ENCODE results near the gene GPR85. TPM values are rescaled to one million over a fixed set of nuclear protein-coding genes. Genes with fewer than 3 reads are reported as not detected.
"Not testable (repeated sequence)": the region's sequence is repeated elsewhere in the genome, so short reads cannot be mapped to it uniquely, and the experiment has no call there.

The GPR85 gene
- total RNA-seq, 1 donor from 2014 or later = 0.69 TPM

DNA sequence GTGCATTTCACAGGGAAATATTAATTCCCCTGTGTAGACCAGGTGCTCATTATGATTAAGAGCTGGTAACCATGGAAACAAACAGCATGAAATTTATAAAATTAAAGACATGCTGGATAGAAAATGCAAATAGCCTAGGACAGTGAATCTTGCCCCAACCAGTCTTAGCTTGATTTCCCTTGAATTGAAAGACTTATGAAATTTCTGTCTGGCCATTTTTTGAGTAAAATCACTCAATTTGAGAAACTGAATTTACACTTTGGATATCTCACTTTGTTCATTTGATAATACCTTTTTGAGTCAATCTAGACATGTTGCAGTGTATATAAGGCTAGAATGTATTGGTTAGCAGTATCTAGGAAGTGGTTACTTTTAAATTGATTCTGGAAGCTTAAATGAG, 36.1 kb upstream of the GPR85 start:
- Histone ChIP-seq H3K27me3 (ENCODE audit: low read depth) (no peaks in the 10 kb centered on the region), H3K27ac (replicated peaks) (no peak overlapping the region), H3K4me3 (no peak overlapping the region), H3K36me3 (no peaks in the 10 kb centered on the region), H3K4me1 (peaks cover 8% of the 10 kb centered on the region), H3K9me3 (replicated peaks) (no peaks in the 10 kb centered on the region)
- DNase-seq = no peak
- intact Hi-C loops (cut with micrococcal nuclease) = no loop called here
- TF ChIP-seq, protein P1, sequence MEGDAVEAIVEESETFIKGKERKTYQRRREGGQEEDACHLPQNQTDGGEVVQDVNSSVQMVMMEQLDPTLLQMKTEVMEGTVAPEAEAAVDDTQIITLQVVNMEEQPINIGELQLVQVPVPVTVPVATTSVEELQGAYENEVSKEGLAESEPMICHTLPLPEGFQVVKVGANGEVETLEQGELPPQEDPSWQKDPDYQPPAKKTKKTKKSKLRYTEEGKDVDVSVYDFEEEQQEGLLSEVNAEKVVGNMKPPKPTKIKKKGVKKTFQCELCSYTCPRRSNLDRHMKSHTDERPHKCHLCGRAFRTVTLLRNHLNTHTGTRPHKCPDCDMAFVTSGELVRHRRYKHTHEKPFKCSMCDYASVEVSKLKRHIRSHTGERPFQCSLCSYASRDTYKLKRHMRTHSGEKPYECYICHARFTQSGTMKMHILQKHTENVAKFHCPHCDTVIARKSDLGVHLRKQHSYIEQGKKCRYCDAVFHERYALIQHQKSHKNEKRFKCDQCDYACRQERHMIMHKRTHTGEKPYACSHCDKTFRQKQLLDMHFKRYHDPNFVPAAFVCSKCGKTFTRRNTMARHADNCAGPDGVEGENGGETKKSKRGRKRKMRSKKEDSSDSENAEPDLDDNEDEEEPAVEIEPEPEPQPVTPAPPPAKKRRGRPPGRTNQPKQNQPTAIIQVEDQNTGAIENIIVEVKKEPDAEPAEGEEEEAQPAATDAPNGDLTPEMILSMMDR (IDR thresholded peaks at IDR 0.05; ENCODE audit: borderline replicate concordance) = no peak

DNA sequence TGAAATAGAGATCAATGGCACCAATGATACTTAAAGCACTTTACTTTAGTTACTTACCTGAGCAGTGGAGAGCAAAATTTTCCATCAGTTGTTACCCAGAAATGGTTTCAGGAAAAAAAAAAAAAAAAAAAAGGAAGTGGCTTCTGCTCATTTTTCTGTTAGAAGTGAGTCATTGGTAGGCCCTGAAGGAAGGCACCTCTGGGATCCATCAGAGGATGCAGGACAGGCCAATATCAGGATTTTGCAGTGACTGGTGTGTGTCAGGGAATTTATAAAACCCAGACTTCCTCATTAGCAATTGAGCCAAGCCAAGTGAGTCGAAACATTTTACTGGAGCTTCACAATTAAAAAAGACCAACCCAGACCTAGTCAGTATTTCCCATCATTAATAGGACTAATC, 34.0 kb upstream of the GPR85 start:
- Histone ChIP-seq H3K27me3 (ENCODE audit: low read depth) (no peaks in the 10 kb centered on the region), H3K9me3 (replicated peaks) (no peaks in the 10 kb centered on the region), H3K27ac (replicated peaks) (no peak overlapping the region), H3K4me1 (peaks cover 24% of the 10 kb centered on the region), H3K36me3 (peaks cover 8% of the 10 kb centered on the region), H3K4me3 (no peak overlapping the region)
- intact Hi-C loops (cut with micrococcal nuclease) = no loop called here
- DNase-seq = no peak
- TF ChIP-seq, protein P1 (IDR thresholded peaks at IDR 0.05; ENCODE audit: borderline replicate concordance) = no peak

DNA sequence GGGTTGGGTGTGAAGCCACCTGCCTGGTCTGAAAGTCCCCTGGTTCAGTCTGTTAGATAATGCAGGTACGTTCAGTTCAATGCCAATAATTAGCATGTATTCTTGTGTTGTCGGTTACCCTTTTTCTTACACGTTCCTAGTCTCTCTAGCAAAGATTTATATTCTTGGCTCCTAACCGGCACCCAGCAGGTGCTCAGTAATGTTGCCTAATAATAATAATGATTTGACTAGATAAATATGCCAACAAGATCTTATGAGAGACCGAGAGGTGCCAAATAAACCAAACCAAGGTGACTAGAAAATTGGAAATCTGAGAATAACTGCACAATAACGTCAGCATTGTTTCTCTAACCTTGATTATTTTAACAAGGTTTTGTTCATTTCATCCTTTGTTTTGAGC, 32.8 kb upstream of the GPR85 start:
- Histone ChIP-seq H3K27me3 (ENCODE audit: low read depth) (no peaks in the 10 kb centered on the region), H3K27ac (replicated peaks) (no peak overlapping the region), H3K36me3 (peaks cover 16% of the 10 kb centered on the region), H3K4me3 (peak overlapping the region; percentile 79), H3K9me3 (replicated peaks) (no peaks in the 10 kb centered on the region), H3K4me1 (peaks cover 36% of the 10 kb centered on the region)
- intact Hi-C loops (cut with micrococcal nuclease) = no loop called here
- TF ChIP-seq, protein P1 (IDR thresholded peaks at IDR 0.05; ENCODE audit: borderline replicate concordance) = no peak
- no peak for DNase-seq

DNA sequence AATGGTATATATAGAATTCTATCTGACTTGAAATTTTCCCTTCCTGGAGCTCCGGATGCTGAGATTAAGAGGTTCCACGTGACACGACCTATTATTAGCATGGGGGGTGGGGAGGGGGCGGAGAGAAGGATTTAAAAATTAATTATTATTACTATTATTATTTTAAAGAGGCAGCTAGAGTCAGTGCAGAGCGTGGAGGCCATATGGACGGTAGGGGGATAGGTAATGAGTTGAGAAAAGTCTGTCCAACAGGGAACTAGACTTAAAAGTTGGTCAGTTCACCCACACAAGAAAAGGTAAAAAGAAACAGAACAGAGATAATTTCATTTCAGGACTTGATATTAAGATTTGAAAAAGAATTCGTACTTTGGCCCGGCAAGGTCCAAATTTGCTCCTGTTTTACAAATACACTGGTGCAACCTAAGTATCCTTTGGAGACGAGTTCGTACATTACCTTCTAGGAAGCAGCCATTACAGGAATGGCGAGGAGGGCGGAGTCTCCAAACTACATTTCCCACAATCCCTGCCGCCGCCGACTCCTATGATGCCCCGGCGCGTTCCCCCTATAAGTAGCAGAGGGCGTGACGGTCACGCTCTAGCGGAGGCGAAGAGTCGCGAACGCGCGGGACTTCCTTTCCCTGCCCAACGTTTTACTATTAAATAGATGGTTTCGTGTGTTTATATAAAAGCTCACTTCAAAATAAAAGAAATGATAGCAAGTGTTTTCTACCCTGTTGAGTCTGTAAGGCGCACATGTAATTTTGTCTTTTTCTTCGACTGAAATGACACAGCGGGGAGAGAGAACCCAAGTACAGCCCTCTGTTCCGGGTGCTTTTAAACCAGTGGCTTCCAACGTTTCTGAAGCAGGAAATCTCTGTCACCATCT, 31.7 kb upstream of the GPR85 start, which contains the start of gene SMIM30:
TSS of gene SMIM30 (minus strand) at position 481 of the 886 bp plus-strand sequence. CDS start 976 bp downstream, outside the sequence.
- Histone ChIP-seq H3K27me3 (ENCODE audit: low read depth) (no peaks in the 10 kb centered on the region), H3K4me3 (peak within 1 kb of the TSS; percentile 79), H3K4me1 (peaks cover 38% of the 10 kb centered on the region), H3K9me3 (replicated peaks) (no peaks in the 10 kb centered on the region), H3K36me3 (peaks cover 16% of the 10 kb centered on the region), H3K27ac (replicated peaks) (peak within 1 kb of the TSS; percentile 91)
- peak; percentile 92 for DNase-seq
- TF ChIP-seq, protein P1 (IDR thresholded peaks at IDR 0.05; ENCODE audit: borderline replicate concordance) = no peak
- intact Hi-C loops (cut with micrococcal nuclease) = no loop called here

DNA sequence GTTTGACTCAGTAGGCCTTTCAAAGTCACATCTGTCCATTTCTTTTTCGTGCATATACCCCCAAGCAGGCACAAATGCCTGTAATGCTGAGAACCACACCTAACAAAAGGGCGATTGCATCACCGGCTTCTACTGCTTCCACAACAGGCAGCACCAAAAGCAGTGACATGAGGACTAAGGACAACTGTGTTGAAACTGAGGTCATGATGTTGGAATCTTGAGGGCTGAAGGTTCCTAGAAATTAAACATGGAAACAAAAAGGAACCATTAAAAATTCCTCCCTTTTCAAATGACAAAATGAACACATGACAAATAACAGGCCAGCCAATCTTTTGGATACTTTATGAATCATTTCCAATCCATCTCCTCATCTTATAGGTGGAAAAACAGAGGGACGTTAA, 30.7 kb upstream of the GPR85 start:
- Histone ChIP-seq H3K4me3 (peak overlapping the region; percentile 79), H3K36me3 (peaks cover 16% of the 10 kb centered on the region), H3K27ac (replicated peaks) (peak overlapping the region; percentile 91), H3K4me1 (peaks cover 41% of the 10 kb centered on the region)
- intact Hi-C loops (cut with micrococcal nuclease); H3K27me3 ChIP-seq (ENCODE audit: low read depth); H3K9me3 ChIP-seq (replicated peaks): not testable (repeated sequence)
- peak; percentile 15 for DNase-seq

DNA sequence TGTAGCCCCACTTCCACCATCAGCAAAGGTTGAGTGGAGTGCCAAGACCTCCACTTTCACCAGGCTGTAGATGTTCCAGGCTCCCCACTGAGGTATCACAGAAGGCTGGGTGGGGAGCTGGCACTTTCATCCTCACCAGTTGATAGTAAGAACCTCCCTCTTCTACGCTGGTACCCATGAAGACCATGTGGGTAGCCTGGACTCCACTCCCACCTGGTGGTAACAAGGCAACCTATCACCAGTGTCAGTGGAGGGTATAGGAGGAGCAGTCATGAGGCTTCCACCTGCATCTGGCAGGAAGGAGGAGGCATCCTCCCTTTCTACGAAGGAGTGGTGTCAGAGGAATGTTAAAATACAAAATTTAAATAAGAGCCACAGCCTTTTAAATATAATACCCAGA, 27.3 kb upstream of the GPR85 start:
- DNase-seq = no peak
- H3K4me1 ChIP-seq = peaks cover 38% of the 10 kb centered on the region
- H3K4me3 ChIP-seq = no peak overlapping the region
- H3K36me3 ChIP-seq = peaks cover 16% of the 10 kb centered on the region
- no peaks in the 10 kb centered on the region for H3K9me3 ChIP-seq (replicated peaks)
- H3K27me3 ChIP-seq (ENCODE audit: low read depth) = no peaks in the 10 kb centered on the region
- intact Hi-C loops (cut with micrococcal nuclease) = no loop called here
- TF ChIP-seq, protein P1 (IDR thresholded peaks at IDR 0.05; ENCODE audit: borderline replicate concordance) = peak; percentile 34
- H3K27ac ChIP-seq (replicated peaks) = no peak overlapping the region
